OCI-LY3 (cell line): ENCODE data around the gene BLCAP.
"Not testable (repeated sequence)": the region's sequence is repeated elsewhere in the genome, so short reads cannot be mapped to it uniquely, and the experiment has no call there.

Source experiments
- H2AFZ ChIP-seq: fragments of 200-600, 300-600 bp; shearing (Covaris generic); 2 replicates; pipeline ENCODE4 v1.6.0; 2014; ENCODE audit warnings: antibody characterized with exemption, low read depth, low read length
- H3K27ac ChIP-seq: fragments of 200-600, 300-600 bp; sonication (generic); 2 replicates; pipeline ENCODE4 v1.5.1; 2014; ENCODE audit warnings: mild to moderate bottlenecking, low read length, moderate library complexity, mixed read lengths
- H3K27me3 ChIP-seq: fragments of 200-600, 300-600 bp; sonication (generic); 2 replicates; pipeline ENCODE4 v1.6.1; 2014; ENCODE audit warnings: low read depth, low read length, mixed read lengths
- H3K36me3 ChIP-seq: fragments of 200-600, 300-600 bp; sonication (generic); replicated peaks from 2 replicates; pipeline ENCODE3; 2014; ENCODE audit warnings: low read depth, low read length, mixed read lengths
- H3K4me1 ChIP-seq: fragments of 300-600, 200-600 bp; sonication (generic); 2 replicates; pipeline ENCODE4 v1.6.1; 2014; ENCODE audit warnings: low read length, mixed read lengths
- H3K4me2 ChIP-seq: fragments of 200-600, 300-600 bp; sonication (generic); 2 replicates; pipeline ENCODE4 v1.6.1; 2014; ENCODE audit warnings: low read length, mixed read lengths
- H3K4me3 ChIP-seq: fragments of 300-600, 200-600 bp; sonication (generic); 2 replicates; pipeline ENCODE4 v1.5.1; 2014; ENCODE audit warnings: antibody characterized with exemption, mild to moderate bottlenecking, low read length, moderate library complexity
- H3K79me2 ChIP-seq: fragments of 300-600, 200-600 bp; shearing (Covaris generic); 2 replicates; pipeline ENCODE4 v1.6.1; 2014; ENCODE audit warnings: mild to moderate bottlenecking, low read length, mixed read lengths
- H3K9ac ChIP-seq: fragments of 300-600, 200-600 bp; shearing (Covaris generic); 2 replicates; pipeline ENCODE4 v1.6.0; 2014; ENCODE audit warnings: mild to moderate bottlenecking, low read length, moderate library complexity
- H3K9me3 ChIP-seq: fragments of 200-600, 300-600 bp; shearing (Covaris generic); 2 replicates; pipeline ENCODE4 v1.6.1; 2014; ENCODE audit warnings: low read length, mixed read lengths; ENCODE audit not compliant: insufficient read depth
- H4K20me1 ChIP-seq: fragments of 200-600, 300-600 bp; sonication (generic); 2 replicates; pipeline ENCODE4 v1.6.1; 2016; ENCODE audit warnings: low read length, mixed read lengths; ENCODE audit not compliant: insufficient read depth
- CTCF ChIP-seq: fragments of 200-600, 300-600 bp; sonication (generic); IDR thresholded peaks from 2 replicates; pipeline ENCODE4 v1.5.1; 2014; ENCODE audit warnings: antibody characterized with exemption, low read length, low read depth
- EZH2phosphoT487 ChIP-seq: fragments of 200-600 bp; shearing (Covaris generic); IDR thresholded peaks from 2 replicates; pipeline ENCODE4 v1.6.1; 2018; ENCODE audit warnings: antibody characterized with exemption, mixed run types, low read depth

Gene BLCAP, protein sequence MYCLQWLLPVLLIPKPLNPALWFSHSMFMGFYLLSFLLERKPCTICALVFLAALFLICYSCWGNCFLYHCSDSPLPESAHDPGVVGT

GRCh38 chr20:37527638-37528445 is at the start of gene BLCAP:
TSS of gene BLCAP (minus strand) at chr20:37527876. CDS start at chr20:37519174, 8,702 bp downstream.
- Histone ChIP-seq H2AFZ (peak within 1 kb of the TSS; percentile 66), H3K4me2 (peak within 1 kb of the TSS; percentile 86), H3K4me1 (peaks cover 22% of the 10 kb centered on the region), H3K27ac (peak within 1 kb of the TSS; percentile 64), H3K9me3 (no peaks in the 10 kb centered on the region), H3K27me3 (no peaks in the 10 kb centered on the region), H4K20me1 (peaks cover 12% of the 10 kb centered on the region; the same call in 1 of the 2 replicates), H3K79me2 (peaks cover 42% of the 10 kb centered on the region), H3K4me3 (peak within 1 kb of the TSS; percentile 80), H3K9ac (peak within 1 kb of the TSS; percentile 75), H3K36me3 (no peaks in the 10 kb centered on the region)
- no peak for TF ChIP-seq EZH2phosphoT487
- TF ChIP-seq CTCF: no peak

DNA sequence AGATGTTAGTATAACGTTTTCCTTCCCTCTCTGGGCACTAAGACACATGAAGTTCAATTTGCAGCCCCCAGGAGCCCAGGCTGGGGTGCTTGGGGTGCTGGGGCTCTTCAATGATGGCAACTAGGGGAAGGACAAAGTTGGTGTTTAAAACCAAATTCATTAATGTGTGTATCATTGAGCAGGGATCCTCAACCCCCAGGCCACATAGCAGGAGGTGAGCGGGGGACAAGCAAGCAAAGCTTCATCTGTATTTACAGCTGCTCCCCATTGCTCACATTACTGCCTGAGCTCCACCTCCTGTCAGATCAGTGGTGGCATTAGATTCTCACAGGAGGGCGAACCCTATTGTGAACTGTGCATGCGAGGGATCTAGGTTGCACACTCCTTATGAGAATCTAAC is 49.8 kb upstream of the BLCAP start:
- not testable (repeated sequence) for H3K4me3 ChIP-seq, H3K36me3 ChIP-seq, H2AFZ ChIP-seq, H3K79me2 ChIP-seq, H3K9me3 ChIP-seq, H3K9ac ChIP-seq, H3K27ac ChIP-seq, H3K4me2 ChIP-seq, H4K20me1 ChIP-seq
- Histone ChIP-seq H3K4me1 (peaks cover 19% of the 10 kb centered on the region), H3K27me3 (peaks cover 26% of the 10 kb centered on the region)

DNA sequence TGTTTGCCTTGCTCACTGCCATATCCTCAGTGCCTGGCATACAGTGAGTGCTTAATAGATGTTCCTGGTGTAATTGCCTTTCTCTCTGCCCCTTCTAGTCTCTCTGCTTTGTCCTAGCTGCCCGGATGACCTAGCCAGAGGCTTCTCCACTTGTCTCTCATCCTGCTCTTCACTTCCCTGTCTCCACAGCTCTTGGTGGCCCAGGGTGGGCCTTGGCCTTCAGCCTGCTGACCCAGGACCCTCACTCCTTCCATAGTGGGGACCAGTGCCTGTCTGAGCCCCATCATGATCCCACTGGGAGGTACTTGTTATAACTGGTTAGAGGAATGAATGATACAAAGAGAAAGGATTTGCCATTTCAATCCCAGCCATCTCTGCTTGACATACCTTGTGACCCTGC is 49.2 kb upstream of the BLCAP start:
- H3K4me1 ChIP-seq: peaks cover 19% of the 10 kb centered on the region
- H3K4me2 ChIP-seq: 0 out of 2 replicates have a peak overlapping the region, but pooled peaks have one; percentile 4

DNA sequence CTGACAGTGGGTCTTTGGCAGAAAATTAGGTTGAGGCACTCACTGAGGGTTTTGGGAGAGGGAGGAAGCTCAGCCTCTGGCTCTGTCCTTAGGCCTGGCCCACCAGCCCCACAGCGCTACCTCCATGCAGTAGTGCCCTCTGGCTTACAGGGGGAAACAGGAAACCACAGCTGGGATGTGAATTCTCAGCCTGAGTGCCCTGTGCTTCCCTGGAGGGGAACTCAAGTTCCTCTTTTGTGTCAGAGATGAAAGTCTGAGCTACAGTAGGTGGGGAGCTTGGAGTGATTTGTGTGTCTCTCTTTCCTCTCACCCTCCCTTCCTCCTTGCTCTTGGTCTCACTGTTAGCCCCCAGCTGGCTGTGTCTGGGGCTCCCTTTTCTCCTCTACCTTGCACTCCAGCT is 48.2 kb upstream of the BLCAP start:
- 0 out of 2 replicates have a peak, but pooled peaks cover 3% of the 10 kb centered on the region for H4K20me1 ChIP-seq
- H3K4me3 ChIP-seq: no peak overlapping the region
- H3K9me3 ChIP-seq: no peaks in the 10 kb centered on the region
- TF ChIP-seq CTCF: no peak
- no peak for TF ChIP-seq EZH2phosphoT487
- no peak overlapping the region for H2AFZ ChIP-seq
- H3K79me2 ChIP-seq: no peaks in the 10 kb centered on the region
- peaks cover 19% of the 10 kb centered on the region for H3K4me1 ChIP-seq
- H3K27me3 ChIP-seq: peaks cover 20% of the 10 kb centered on the region
- H3K27ac ChIP-seq: no peak overlapping the region
- H3K4me2 ChIP-seq: 0 out of 2 replicates have a peak overlapping the region, but pooled peaks have one; percentile 5
- H3K9ac ChIP-seq: no peak overlapping the region
- no peaks in the 10 kb centered on the region for H3K36me3 ChIP-seq

More for the DNA sequence above, 49.2 kb upstream of the BLCAP start:
- Histone ChIP-seq H4K20me1 (0 out of 2 replicates have a peak, but pooled peaks cover 3% of the 10 kb centered on the region), H2AFZ (no peak overlapping the region), H3K79me2 (no peaks in the 10 kb centered on the region), H3K9me3 (no peaks in the 10 kb centered on the region), H3K27me3 (peaks cover 22% of the 10 kb centered on the region), H3K27ac (no peak overlapping the region), H3K9ac (no peak overlapping the region), H3K4me3 (no peak overlapping the region), H3K36me3 (no peaks in the 10 kb centered on the region)
- TF ChIP-seq CTCF (no peak), EZH2phosphoT487 (no peak)
